ENCODE measurements around the gene EEF2KMT. TPM values are rescaled to one million over a fixed set of nuclear protein-coding genes. Genes with fewer than 3 reads are reported as not detected.

EEF2KMT gene
- total and polyA plus RNA-seq, 10 donors = 4.5 to 11.7 (median 7.4) TPM

DNA sequence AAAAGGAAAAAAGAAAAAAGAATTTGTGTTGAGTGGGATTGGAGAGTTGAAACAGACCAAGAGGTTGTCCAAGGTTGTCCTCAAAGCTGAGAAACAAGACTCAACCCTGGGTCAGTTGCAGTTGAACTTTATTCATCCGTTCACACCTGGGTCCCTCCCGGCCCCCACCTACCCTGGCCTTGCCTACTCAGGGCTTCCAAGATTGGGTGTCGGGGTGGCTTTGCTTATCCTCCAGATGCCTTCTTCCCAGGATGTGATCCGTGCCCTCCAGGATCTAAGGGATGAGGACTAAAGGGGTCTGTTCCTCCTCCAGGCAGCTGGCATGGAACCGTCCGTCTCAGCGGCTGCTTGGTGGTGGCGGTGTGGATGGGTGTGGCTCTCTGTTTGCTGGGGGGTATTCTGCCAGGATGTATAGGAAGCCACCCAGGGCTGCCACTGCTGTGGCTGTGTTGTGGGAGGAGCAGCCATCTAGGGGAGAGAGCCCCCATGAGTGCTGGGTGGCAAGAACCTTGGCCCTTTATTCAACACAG lies 53.5 kb downstream of the EEF2KMT start:
- no peak overlapping the region for H3K27ac ChIP-seq
- no peaks in the 10 kb centered on the region for H3K27me3 ChIP-seq (replicated peaks in 1 of 7)
- TF ChIP-seq CTCF (IDR thresholded peaks at IDR 0.05 in 8 of 11, conservative IDR thresholded peaks at IDR 0.05 in 3 of 11) (no peak), POLR2A (IDR thresholded peaks at IDR 0.05) (no peak), POLR2AphosphoS5 (IDR thresholded peaks at IDR 0.05) (no peak)
- no peaks in the 10 kb centered on the region for H3K4me1 ChIP-seq
- intact Hi-C loops (cut with DNase I; ENCODE audit: low total_unique reads) = no loop called here
- peak; percentile 35 for DNase-seq
- 91 to 93% (median 92%) methylated on average over 8 of the region's 8 CpGs for WGBS, 5 donors
- peaks cover 0 to 5% (median 0%) of the 10 kb centered on the region in 8 donors for H3K9me3 ChIP-seq
- no peak overlapping the region for H3K4me3 ChIP-seq
- peaks cover 0 to 22% (median 0%) of the 10 kb centered on the region in 6 donors for H3K36me3 ChIP-seq

DNA sequence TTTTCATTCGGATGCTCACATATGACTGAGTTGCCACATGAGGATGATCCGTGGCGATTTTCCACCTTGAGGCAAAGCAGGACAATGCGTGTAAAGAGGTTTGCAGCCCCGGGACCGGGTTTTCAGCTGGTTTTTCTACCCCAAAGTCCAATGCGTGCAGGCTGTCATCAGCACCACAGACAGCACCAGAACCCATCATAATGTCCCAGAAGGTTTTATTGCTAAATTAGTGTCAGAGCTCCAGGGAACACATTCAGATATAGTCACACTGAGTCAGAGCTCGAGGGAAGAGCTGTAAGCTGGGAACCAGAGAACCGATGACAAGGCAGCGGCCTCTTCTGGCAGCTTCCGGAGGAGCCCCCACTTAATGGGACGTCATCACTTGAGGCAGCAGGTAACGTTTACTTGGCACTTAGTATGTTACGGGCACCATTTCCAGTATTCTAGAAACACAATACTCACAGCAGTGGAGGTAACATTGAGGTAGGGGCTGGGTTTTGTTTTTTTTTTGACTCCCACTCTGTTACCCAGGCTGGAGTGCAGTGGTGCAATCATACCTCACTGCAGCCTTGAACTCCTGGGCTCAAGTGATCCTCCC lies 54.9 kb downstream of the EEF2KMT start:
- intact Hi-C loops (cut with DNase I; ENCODE audit: low total_unique reads) = no loop called here
- Histone ChIP-seq H3K27ac (no peak overlapping the region), H3K4me3 (no peak overlapping the region), H3K27me3 (replicated peaks in 1 of 7) (no peaks in the 10 kb centered on the region), H3K36me3 (peaks cover 0 to 22% (median 0%) of the 10 kb centered on the region in 6 donors), H3K4me1 (no peaks in the 10 kb centered on the region), H3K9me3 (no peaks in the 10 kb centered on the region)
- WGBS, 5 donors = 78 to 87% (median 84%) methylated on average over 14 of the region's 14 CpGs
- no peak for DNase-seq
- no peak for TF ChIP-seq POLR2AphosphoS5 (IDR thresholded peaks at IDR 0.05)
- no peak for TF ChIP-seq POLR2A (IDR thresholded peaks at IDR 0.05)
- TF ChIP-seq CTCF (IDR thresholded peaks at IDR 0.05 in 8 of 11, conservative IDR thresholded peaks at IDR 0.05 in 3 of 11) = no peak

- 69 to 80% (median 76%) methylated on average over 12 of the region's 12 CpGs for WGBS, 5 donors
- DNase-seq = peak; percentile 46
- H3K27me3 ChIP-seq (replicated peaks in 1 of 7) = no peaks in the 10 kb centered on the region
These were observed 55.9 kb downstream of the EEF2KMT start for GRCh38 chr16:5041600-5042133.

More at GRCh38 chr16:5041600-5042133, 55.9 kb downstream of the EEF2KMT start:
- TF ChIP-seq CTCF (IDR thresholded peaks at IDR 0.05 in 8 of 11, conservative IDR thresholded peaks at IDR 0.05 in 3 of 11) = no peak
- TF ChIP-seq POLR2AphosphoS5 (IDR thresholded peaks at IDR 0.05) = no peak
- TF ChIP-seq POLR2A (IDR thresholded peaks at IDR 0.05) = no peak
- Histone ChIP-seq H3K4me3 (no peak overlapping the region), H3K36me3 (peaks cover 0 to 22% (median 0%) of the 10 kb centered on the region in 6 donors), H3K4me1 (no peaks in the 10 kb centered on the region), H3K27ac (no peak overlapping the region), H3K9me3 (no peaks in the 10 kb centered on the region)
- intact Hi-C loops (cut with DNase I; ENCODE audit: low total_unique reads) = no loop called here
